DOHH2 (cell line): ENCODE measurements around the gene IFNA10.
"Not testable (repeated sequence)": the region's sequence is repeated elsewhere in the genome, so short reads cannot be mapped to it uniquely, and the experiment has no call there.

Experiments
- EZH2phosphoT487 ChIP-seq: fragments of 200-600 bp; sonication (generic); IDR thresholded peaks from 2 replicates; pipeline ENCODE4 v1.6.1; 2017; ENCODE audit warnings: borderline replicate concordance, mild to moderate bottlenecking, antibody characterized with exemption, low read length, moderate library complexity, mixed read lengths
- TF ChIP-seq, protein P1 (sequence below): fragments of 200-600 bp; sonication (generic); IDR thresholded peaks from one replicate; pipeline ENCODE4 v1.5.1; 2014; ENCODE audit warnings: antibody characterized with exemption, mild to moderate bottlenecking, low read depth, low read length; ENCODE audit not compliant: poor library complexity, severe bottlenecking

DNA sequence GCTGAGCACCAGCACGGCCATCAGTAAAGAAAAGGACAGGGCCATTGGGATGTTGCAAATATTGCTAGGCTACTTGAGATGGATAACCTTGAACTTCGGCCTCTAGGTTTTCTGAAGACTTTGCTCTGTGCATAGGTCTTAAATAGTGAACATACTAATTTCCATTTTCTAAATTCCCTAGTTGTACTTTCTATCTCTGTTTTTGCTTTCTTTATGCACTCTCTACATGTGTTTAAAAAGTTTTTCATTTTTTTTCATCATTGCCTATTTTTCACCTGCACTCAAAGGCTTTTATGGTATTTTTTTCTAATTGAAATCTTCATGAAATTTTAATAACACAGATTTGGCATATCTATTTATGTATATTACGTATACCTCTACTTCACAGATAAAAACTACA lies 19.5 kb downstream of the IFNA10 start, which contains the start of gene IFNA4:
- TF ChIP-seq, protein P1, sequence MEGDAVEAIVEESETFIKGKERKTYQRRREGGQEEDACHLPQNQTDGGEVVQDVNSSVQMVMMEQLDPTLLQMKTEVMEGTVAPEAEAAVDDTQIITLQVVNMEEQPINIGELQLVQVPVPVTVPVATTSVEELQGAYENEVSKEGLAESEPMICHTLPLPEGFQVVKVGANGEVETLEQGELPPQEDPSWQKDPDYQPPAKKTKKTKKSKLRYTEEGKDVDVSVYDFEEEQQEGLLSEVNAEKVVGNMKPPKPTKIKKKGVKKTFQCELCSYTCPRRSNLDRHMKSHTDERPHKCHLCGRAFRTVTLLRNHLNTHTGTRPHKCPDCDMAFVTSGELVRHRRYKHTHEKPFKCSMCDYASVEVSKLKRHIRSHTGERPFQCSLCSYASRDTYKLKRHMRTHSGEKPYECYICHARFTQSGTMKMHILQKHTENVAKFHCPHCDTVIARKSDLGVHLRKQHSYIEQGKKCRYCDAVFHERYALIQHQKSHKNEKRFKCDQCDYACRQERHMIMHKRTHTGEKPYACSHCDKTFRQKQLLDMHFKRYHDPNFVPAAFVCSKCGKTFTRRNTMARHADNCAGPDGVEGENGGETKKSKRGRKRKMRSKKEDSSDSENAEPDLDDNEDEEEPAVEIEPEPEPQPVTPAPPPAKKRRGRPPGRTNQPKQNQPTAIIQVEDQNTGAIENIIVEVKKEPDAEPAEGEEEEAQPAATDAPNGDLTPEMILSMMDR: not testable (repeated sequence)
- TF ChIP-seq EZH2phosphoT487: not testable (repeated sequence)
